ENCODE data around the gene NOBOX. TPM values are rescaled to one million over a fixed set of nuclear protein-coding genes. Genes with fewer than 3 reads are reported as not detected.
"Not testable (repeated sequence)": the region's sequence is repeated elsewhere in the genome, so short reads cannot be mapped to it uniquely, and the experiment has no call there.

Gene NOBOX
- total and polyA plus RNA-seq, 2 experiments from 2014 or later, result not detected

- TF ChIP-seq ZNF462 (CRISPR knock-in tag; IDR thresholded peaks at IDR 0.05) (no peak), ETS1 (IDR thresholded peaks at IDR 0.05) (no peak), EZH2 (IDR thresholded peaks at IDR 0.05; ENCODE audit: low read depth, unreplicated experiment) (no peak)
Observed at GRCh38 chr7:144436500-144436899, 33.0 kb upstream of the NOBOX start (continued).

GRCh38 chr7:144428431-144428830 lies 24.9 kb upstream of the NOBOX start:
- Histone ChIP-seq H3K9me2 (ENCODE audit: insufficient read depth) (peaks cover 7% of the 10 kb centered on the region; the same call in 1 of the 2 replicates), H2AFZ (no peak overlapping the region), H3F3A (replicated peaks; ENCODE audit: low read depth) (no peaks in the 10 kb centered on the region), H3K4me1 (ENCODE audit: insufficient read depth) (no peaks in the 10 kb centered on the region), H3K36me3 (ENCODE audit: insufficient read depth) (peaks cover 7% of the 10 kb centered on the region), H3K4me3 (no peak overlapping the region), H3K4me2 (no peak overlapping the region), H4K20me1 (replicated peaks; ENCODE audit: insufficient read depth) (no peaks in the 10 kb centered on the region), H3K27me3 (ENCODE audit: insufficient read depth) (no peaks in the 10 kb centered on the region), H3K79me2 (replicated peaks; ENCODE audit: insufficient read depth) (no peaks in the 10 kb centered on the region), H3K27ac (ENCODE audit: low read depth) (no peak overlapping the region)
- peaks cover 63% of the 10 kb centered on the region for H3K9me3 Mint-ChIP-seq
- ATAC-seq, result no peak
- no peak overlapping the region for H3K27ac Mint-ChIP-seq
- peaks cover 51% of the 10 kb centered on the region for H3K36me3 Mint-ChIP-seq (ENCODE audit: low read depth)
- no peak overlapping the region for H3K4me3 Mint-ChIP-seq
- H3K4me1 Mint-ChIP-seq, result no peaks in the 10 kb centered on the region
- no peak for DNase-seq (ENCODE audit: low spot score)
- H3K27me3 Mint-ChIP-seq (ENCODE audit: insufficient read depth, low read depth, poor library complexity), result peaks cover 2% of the 10 kb centered on the region
- no peak for TF ChIP-seq ZNF114 (CRISPR knock-in tag; IDR thresholded peaks at IDR 0.05)
- TF ChIP-seq NANOG (IDR thresholded peaks at IDR 0.05; ENCODE audit: borderline replicate concordance), result no peak
- TF ChIP-seq STAT1 (IDR thresholded peaks at IDR 0.05; ENCODE audit: unreplicated experiment), result no peak
- no peak for TF ChIP-seq ZNF331 (CRISPR knock-in tag; IDR thresholded peaks at IDR 0.05; ENCODE audit: low read depth)
- TF ChIP-seq EZH2phosphoT487 (IDR thresholded peaks at IDR 0.05; ENCODE audit: unreplicated experiment), result no peak

- H3K4me2 ChIP-seq; H3K27me3 ChIP-seq (ENCODE audit: insufficient read depth); H4K20me1 ChIP-seq (replicated peaks; ENCODE audit: insufficient read depth); H3K27me3 Mint-ChIP-seq (ENCODE audit: insufficient read depth, low read depth, poor library complexity); H3K4me3 Mint-ChIP-seq; H3K9me2 ChIP-seq (ENCODE audit: insufficient read depth); H3K4me3 ChIP-seq; H3K27ac Mint-ChIP-seq; ATAC-seq; H3F3A ChIP-seq (replicated peaks; ENCODE audit: low read depth); H3K27ac ChIP-seq (ENCODE audit: low read depth); H3K36me3 ChIP-seq (ENCODE audit: insufficient read depth); DNase-seq (ENCODE audit: low spot score); H3K4me1 Mint-ChIP-seq; H3K4me1 ChIP-seq (ENCODE audit: insufficient read depth); H3K79me2 ChIP-seq (replicated peaks; ENCODE audit: insufficient read depth); H2AFZ ChIP-seq: not testable (repeated sequence)
- H3K9me3 Mint-ChIP-seq, result peaks cover 70% of the 10 kb centered on the region
- H3K36me3 Mint-ChIP-seq (ENCODE audit: low read depth), result peaks cover 51% of the 10 kb centered on the region
Observed at GRCh38 chr7:144427539-144427938, 24.0 kb upstream of the NOBOX start.

- not testable (repeated sequence) for H3K4me2 ChIP-seq; H4K20me1 ChIP-seq (replicated peaks; ENCODE audit: insufficient read depth); H2AFZ ChIP-seq; H3K9me2 ChIP-seq (ENCODE audit: insufficient read depth); H3K36me3 ChIP-seq (ENCODE audit: insufficient read depth); ATAC-seq; DNase-seq (ENCODE audit: low spot score); H3K4me1 ChIP-seq (ENCODE audit: insufficient read depth); H3K27me3 Mint-ChIP-seq (ENCODE audit: insufficient read depth, low read depth, poor library complexity); H3K27ac ChIP-seq (ENCODE audit: low read depth); H3F3A ChIP-seq (replicated peaks; ENCODE audit: low read depth); H3K79me2 ChIP-seq (replicated peaks; ENCODE audit: insufficient read depth); H3K4me1 Mint-ChIP-seq; H3K4me3 ChIP-seq; H3K27ac Mint-ChIP-seq; H3K27me3 ChIP-seq (ENCODE audit: insufficient read depth); H3K4me3 Mint-ChIP-seq
- Mint-ChIP-seq H3K36me3 (ENCODE audit: low read depth) (peaks cover 13% of the 10 kb centered on the region; the same call in 1 of the 3 replicates), H3K9me3 (peaks cover 32% of the 10 kb centered on the region)
Observed at GRCh38 chr7:144418931-144419330, 15.4 kb upstream of the NOBOX start.

All from GM23338 (cell line).